CD14-positive monocyte (primary cell): ENCODE measurements around the gene DDAH1. TPM values are rescaled to one million over a fixed set of nuclear protein-coding genes. Genes with fewer than 3 reads are reported as not detected.

Experiments used
- DNase-seq, 3 donors: peaks; one replicate each; pipeline ENCODE4 v3.0.0-alpha.2; 2011 to 2022
- H2AFZ ChIP-seq: 2 replicates; pipeline ENCODE4 v1.6.0; 2012; ENCODE audit warnings: mild to moderate bottlenecking, low read depth, low read length, inconsistent platforms; ENCODE audit not compliant: insufficient read depth, poor library complexity, severe bottlenecking
- H3K27ac ChIP-seq, 2 donors: 1 replicate in 1 of 2; 2 replicates in 1 of 2; pipeline ENCODE4 v1.5.1; 2012 to 2013; ENCODE audit warnings: low read length in 2 of 2, control low read depth in 1 of 2, inconsistent platforms in 1 of 2, low read depth in 1 of 2, mild to moderate bottlenecking in 1 of 2
- H3K27me3 ChIP-seq, 2 donors: one replicate each; pipeline versions ENCODE4 v1.6.0 to v1.6.1; 2011 to 2013; ENCODE audit warnings: low read length in 2 of 2; ENCODE audit not compliant: control insufficient read depth in 2 of 2, insufficient read depth in 2 of 2
- H3K36me3 ChIP-seq, 2 donors: replicated peaks in 1 of 2; 1 replicate in 1 of 2; 2 replicates in 1 of 2; pipeline versions ENCODE4 v1.5.1 to v1.6.1; 2012 to 2013; ENCODE audit warnings: low read length in 2 of 2, control low read depth in 1 of 2, inconsistent platforms in 1 of 2, mild to moderate bottlenecking in 1 of 2; ENCODE audit not compliant: insufficient read depth in 2 of 2, control insufficient read depth in 1 of 2
- H3K4me1 ChIP-seq, 2 donors: 1 replicate in 1 of 2; 2 replicates in 1 of 2; pipeline versions ENCODE4 v1.5.1 to v1.6.1; 2012 to 2013; ENCODE audit warnings: low read length in 2 of 2, control low read depth in 1 of 2, inconsistent platforms in 1 of 2, mild to moderate bottlenecking in 1 of 2, moderate library complexity in 1 of 2; ENCODE audit not compliant: insufficient read depth in 2 of 2, control insufficient read depth in 1 of 2
- H3K4me2 ChIP-seq: replicated peaks from 2 replicates; pipeline ENCODE3; 2012; ENCODE audit warnings: low read length, moderate library complexity, mild to moderate bottlenecking; ENCODE audit not compliant: poor library complexity, severe bottlenecking; ENCODE audit errors: extremely low read depth
- H3K4me3 ChIP-seq, 3 experiments: fragments of 200-600 bp in 1 of 3; sonication (generic) in 1 of 3; replicated peaks in 1 of 3; 1 replicate in 2 of 3; 2 replicates in 1 of 3; pipeline ENCODE4 v1.5.1; 2011 to 2013; ENCODE audit warnings: low read length in 3 of 3, mild to moderate bottlenecking in 3 of 3, control low read depth in 2 of 3, low read depth in 2 of 3, inconsistent platforms in 1 of 3, moderate library complexity in 1 of 3
- H3K79me2 ChIP-seq: 2 replicates; pipeline ENCODE4 v1.6.0; 2012; ENCODE audit warnings: mild to moderate bottlenecking, control low read depth, inconsistent platforms, low read length, moderate library complexity; ENCODE audit not compliant: insufficient read depth
- H3K9ac ChIP-seq: 2 replicates; pipeline ENCODE4 v1.6.0; 2017; ENCODE audit warnings: low read length, mild to moderate bottlenecking; ENCODE audit not compliant: insufficient read depth, poor library complexity, severe bottlenecking
- H3K9me3 ChIP-seq, 2 donors: replicated peaks in 1 of 2; 1 replicate in 1 of 2; 2 replicates in 1 of 2; pipeline versions ENCODE4 v1.5.1 to v1.6.1; 2012 to 2013; ENCODE audit warnings: low read length in 2 of 2, control low read depth in 1 of 2; ENCODE audit not compliant: control insufficient read depth in 1 of 2, insufficient read depth in 1 of 2
- H4K20me1 ChIP-seq: 2 replicates; pipeline ENCODE4 v1.6.0; 2012; ENCODE audit warnings: mild to moderate bottlenecking, low read length, control low read depth, moderate library complexity; ENCODE audit not compliant: insufficient read depth
- H3K27ac Mint-ChIP-seq, 7 donors: one replicate each; pipeline ENCODE4 v1.8.0; 2020; ENCODE audit warnings: mild to moderate bottlenecking in 7 of 7, mixed read lengths in 7 of 7, moderate library complexity in 6 of 7, inconsistent platforms in 2 of 7
- H3K27me3 Mint-ChIP-seq, 3 donors: one replicate each; pipeline ENCODE4 v1.8.0; 2021 to 2022; ENCODE audit warnings: low read depth in 3 of 3, mild to moderate bottlenecking in 3 of 3, mixed read lengths in 3 of 3, moderate library complexity in 3 of 3, inconsistent platforms in 1 of 3
- H3K36me3 Mint-ChIP-seq, 2 donors: one replicate each; pipeline ENCODE4 v1.8.0; 2020; ENCODE audit warnings: mixed read lengths in 2 of 2, inconsistent platforms in 1 of 2, mild to moderate bottlenecking in 1 of 2
- H3K4me1 Mint-ChIP-seq: one replicate; pipeline ENCODE4 v1.8.0; 2020; ENCODE audit warnings: mild to moderate bottlenecking, mixed read lengths
- H3K4me3 Mint-ChIP-seq, 2 donors: one replicate each; pipeline ENCODE4 v1.8.0; 2020; ENCODE audit warnings: mild to moderate bottlenecking in 2 of 2, mixed read lengths in 2 of 2, moderate library complexity in 1 of 2
- H3K9me3 Mint-ChIP-seq, 7 donors: one replicate each; pipeline ENCODE4 v1.8.0; 2020 to 2022; ENCODE audit warnings: mixed read lengths in 7 of 7, mild to moderate bottlenecking in 6 of 7, moderate library complexity in 6 of 7, inconsistent platforms in 2 of 7
- whole genome bisulfite sequencing: methylation state at CpG from one replicate; pipeline ENCODE4 v1.1.5; 2013; ENCODE audit warnings: missing lambda C conversion rate; ENCODE audit not compliant: insufficient coverage; 5-methylcytosine and 5-hydroxymethylcytosine counted together
- intact Hi-C, 2 donors: fragments of 100-400 bp; cut with micrococcal nuclease; formaldehyde crosslinking; loops; one replicate each; pipeline versions ENCODE4 v1.15.0 to v1.15.1; 2023
- polyA plus RNA-seq, 3 donors: library from polyadenylated mRNA; depleted of rRNA in 1 of 3; unstranded in 2 of 3; stranded (reverse) in 1 of 3; fragments of 300-500 nt in 2 of 3; fragments of >200 nt in 1 of 3; fragmentation: Illumina TruSeq in 2 of 3; gene quantifications; 1 replicate in 2 of 3; 2 replicates in 1 of 3; pipeline ENCODE4 v1.2.3, GENCODE V29; 2012 to 2021
- TF ChIP-seq, protein P1 (sequence below): fragments of 200-600 bp; IDR thresholded peaks from one replicate; pipeline ENCODE4 v1.8.0; 2022; ENCODE audit warnings: antibody characterized with exemption, mild to moderate bottlenecking

DDAH1 gene
- polyA plus RNA-seq, 3 donors: not detected

DNA sequence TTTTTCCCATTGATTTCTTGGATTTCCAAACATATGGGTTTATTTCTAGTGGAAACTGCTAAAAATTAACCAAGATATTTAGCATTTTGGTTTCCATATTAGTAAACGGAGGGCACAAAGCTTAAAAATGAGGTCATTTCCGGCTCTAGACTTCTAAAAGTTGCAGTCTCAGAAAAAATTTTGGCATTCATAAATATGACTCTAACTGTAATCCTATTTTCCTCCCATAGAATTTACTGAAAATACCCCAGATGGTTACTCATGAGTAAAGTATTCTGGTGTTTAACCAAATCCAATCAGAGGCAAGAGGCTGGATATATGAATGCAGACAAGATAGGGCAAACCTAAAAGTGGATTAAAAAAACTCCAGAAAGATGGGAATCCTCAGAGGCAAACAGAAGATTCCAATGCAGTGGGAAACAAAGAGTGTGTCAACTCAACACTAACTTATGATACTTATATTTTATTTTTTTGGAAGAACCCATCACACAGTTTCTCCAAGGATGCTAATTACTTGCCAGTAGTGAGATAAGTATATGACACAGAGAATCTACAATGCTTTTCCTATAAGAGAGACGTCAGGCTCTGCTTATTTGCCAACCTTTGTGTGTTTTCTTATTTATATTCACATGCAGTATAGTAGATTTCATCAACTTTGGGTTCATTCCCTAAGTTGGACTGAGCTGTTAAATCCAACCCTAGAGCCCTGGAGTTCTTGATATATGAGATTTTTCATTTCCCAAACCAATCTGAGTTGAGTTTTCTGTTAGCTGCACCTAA lies 98.4 kb downstream of the DDAH1 start:
- Histone ChIP-seq H2AFZ (no peak overlapping the region), H3K36me3 (no peaks in the 10 kb centered on the region), H4K20me1 (no peaks in the 10 kb centered on the region), H3K27me3 (no peaks in the 10 kb centered on the region), H3K9me3 (no peaks in the 10 kb centered on the region), H3K4me3 (no peak overlapping the region), H3K79me2 (no peaks in the 10 kb centered on the region), H3K4me2 (no peak overlapping the region), H3K4me1 (no peaks in the 10 kb centered on the region), H3K27ac (no peak overlapping the region), H3K9ac (no peak overlapping the region)
- DNase-seq: no peak
- Mint-ChIP-seq H3K4me1 (no peaks in the 10 kb centered on the region), H3K27ac (no peak overlapping the region), H3K4me3 (no peak overlapping the region), H3K9me3 (no peaks in the 10 kb centered on the region), H3K27me3 (peaks cover 1 to 5% (median 2%) of the 10 kb centered on the region in 3 donors), H3K36me3 (no peaks in the 10 kb centered on the region)
- TF ChIP-seq, protein P1, sequence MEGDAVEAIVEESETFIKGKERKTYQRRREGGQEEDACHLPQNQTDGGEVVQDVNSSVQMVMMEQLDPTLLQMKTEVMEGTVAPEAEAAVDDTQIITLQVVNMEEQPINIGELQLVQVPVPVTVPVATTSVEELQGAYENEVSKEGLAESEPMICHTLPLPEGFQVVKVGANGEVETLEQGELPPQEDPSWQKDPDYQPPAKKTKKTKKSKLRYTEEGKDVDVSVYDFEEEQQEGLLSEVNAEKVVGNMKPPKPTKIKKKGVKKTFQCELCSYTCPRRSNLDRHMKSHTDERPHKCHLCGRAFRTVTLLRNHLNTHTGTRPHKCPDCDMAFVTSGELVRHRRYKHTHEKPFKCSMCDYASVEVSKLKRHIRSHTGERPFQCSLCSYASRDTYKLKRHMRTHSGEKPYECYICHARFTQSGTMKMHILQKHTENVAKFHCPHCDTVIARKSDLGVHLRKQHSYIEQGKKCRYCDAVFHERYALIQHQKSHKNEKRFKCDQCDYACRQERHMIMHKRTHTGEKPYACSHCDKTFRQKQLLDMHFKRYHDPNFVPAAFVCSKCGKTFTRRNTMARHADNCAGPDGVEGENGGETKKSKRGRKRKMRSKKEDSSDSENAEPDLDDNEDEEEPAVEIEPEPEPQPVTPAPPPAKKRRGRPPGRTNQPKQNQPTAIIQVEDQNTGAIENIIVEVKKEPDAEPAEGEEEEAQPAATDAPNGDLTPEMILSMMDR: no peak
- 86% methylated on average over 1 of the region's 3 CpGs for WGBS
- intact Hi-C loops: no loop called here

DNA sequence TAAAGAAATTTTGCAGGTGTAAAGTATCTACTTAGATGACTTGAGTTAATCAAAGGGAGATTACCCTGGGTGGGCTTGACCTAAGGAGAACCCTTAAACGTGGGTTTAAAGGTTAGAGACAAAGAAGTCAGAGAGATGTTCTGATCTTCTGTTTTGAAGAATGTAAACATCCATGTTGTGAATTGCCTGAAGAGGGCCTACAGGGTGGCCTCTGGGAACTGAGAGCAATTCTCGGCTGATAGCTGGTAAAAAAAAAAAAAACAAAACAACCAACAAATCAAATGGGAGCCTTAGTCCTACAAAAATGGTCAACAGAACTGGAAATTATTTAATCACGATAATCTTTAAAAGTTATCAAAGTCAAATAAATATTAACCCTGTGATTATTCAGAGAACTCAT lies 99.1 kb downstream of the DDAH1 start:
- H3K9ac ChIP-seq: no peak overlapping the region
- H3K27me3 ChIP-seq: no peaks in the 10 kb centered on the region
- no peak overlapping the region for H3K4me2 ChIP-seq
- no peak overlapping the region for H2AFZ ChIP-seq
- DNase-seq: no peak
- no peak overlapping the region for H3K4me3 ChIP-seq
- WGBS: 80% methylated on average over 1 of the region's 3 CpGs
- H3K79me2 ChIP-seq: no peaks in the 10 kb centered on the region
- no peaks in the 10 kb centered on the region for H4K20me1 ChIP-seq
- Mint-ChIP-seq H3K9me3 (no peaks in the 10 kb centered on the region), H3K4me3 (no peak overlapping the region), H3K27me3 (peaks cover 1 to 5% (median 2%) of the 10 kb centered on the region in 3 donors), H3K4me1 (no peaks in the 10 kb centered on the region), H3K27ac (no peak overlapping the region), H3K36me3 (no peaks in the 10 kb centered on the region)
- no peaks in the 10 kb centered on the region for H3K4me1 ChIP-seq
- no peaks in the 10 kb centered on the region for H3K36me3 ChIP-seq
- no peak overlapping the region for H3K27ac ChIP-seq
- intact Hi-C loops: no loop called here
- TF ChIP-seq, protein P1: no peak
- H3K9me3 ChIP-seq: no peaks in the 10 kb centered on the region
